T-helper 1 cell treated with Interleukin-12 subunit alpha and Interleukin-12 subunit beta and Interleukin-4 antibody, amounts not matched to agents 30 ng/mL and 1 ng/mL, for 36 hours (primary cell): ENCODE measurements around the gene COL4A4. TPM values are rescaled to one million over a fixed set of nuclear protein-coding genes. Genes with fewer than 3 reads are reported as not detected.
"Not testable (repeated sequence)": the region's sequence is repeated elsewhere in the genome, so short reads cannot be mapped to it uniquely, and the experiment has no call there.

Source experiments
- intact Hi-C: fragments of 100-400 bp; cut with micrococcal nuclease; formaldehyde crosslinking; loops from one replicate; pipeline ENCODE4 v1.15.1; 2024
- total RNA-seq: library from RNA; stranded (reverse); gene quantifications from 2 replicates; pipeline ENCODE4 v1.2.3, GENCODE V29; 2022

COL4A4 gene
- total RNA-seq, 1 donor from 2014 or later: not detected

- intact Hi-C loops: no loop called here
Measured at GRCh38 chr2:227115761-227116160, 48.2 kb downstream of the COL4A4 start.

GRCh38 chr2:227106845-227107759, 56.9 kb downstream of the COL4A4 start:
- intact Hi-C loops: loop anchor here (1.0 to 5.0 kb wide), 6 partner anchors 135 to 1824 kb away; no protein-coding TSS in a partner anchor

- intact Hi-C loops: no loop called here
Measured at GRCh38 chr2:227103583-227103982, 60.4 kb downstream of the COL4A4 start.

GRCh38 chr2:227099340-227099739, 64.7 kb downstream of the COL4A4 start:
- intact Hi-C loops: no loop called here

- intact Hi-C loops: no loop called here
Measured at GRCh38 chr2:227098162-227098515, 65.9 kb downstream of the COL4A4 start.

- intact Hi-C loops: no loop called here
Measured at GRCh38 chr2:227097495-227098161, 66.4 kb downstream of the COL4A4 start.

GRCh38 chr2:227095346-227095745, 68.7 kb downstream of the COL4A4 start:
- intact Hi-C loops: no loop called here

- intact Hi-C loops: no loop called here
Measured at GRCh38 chr2:227082286-227082685, 81.7 kb downstream of the COL4A4 start.

GRCh38 chr2:227079726-227080125, 84.3 kb downstream of the COL4A4 start:
- intact Hi-C loops: no loop called here

GRCh38 chr2:227065065-227065464, 98.9 kb downstream of the COL4A4 start:
- intact Hi-C loops: not testable (repeated sequence)

- intact Hi-C loops: no loop called here
Measured at GRCh38 chr2:227058888-227059399, 105.1 kb downstream of the COL4A4 start.

GRCh38 chr2:227057743-227058447, 106.1 kb downstream of the COL4A4 start:
- intact Hi-C loops: no loop called here

- intact Hi-C loops: no loop called here
Measured at GRCh38 chr2:227057060-227057459, 106.9 kb downstream of the COL4A4 start.

GRCh38 chr2:227054006-227054405, 110.0 kb downstream of the COL4A4 start:
- intact Hi-C loops: no loop called here

GRCh38 chr2:227052879-227053278, 111.1 kb downstream of the COL4A4 start:
- intact Hi-C loops: no loop called here

- intact Hi-C loops: no loop called here
Measured at GRCh38 chr2:227043981-227044380, 120.0 kb downstream of the COL4A4 start.

GRCh38 chr2:227038550-227039189, 125.3 kb downstream of the COL4A4 start:
- intact Hi-C loops: no loop called here

- intact Hi-C loops: no loop called here
Measured at GRCh38 chr2:227036527-227036926, 127.5 kb downstream of the COL4A4 start.

- intact Hi-C loops: no loop called here
Measured at GRCh38 chr2:227035711-227036367, 128.2 kb downstream of the COL4A4 start.

- intact Hi-C loops: no loop called here
Measured at GRCh38 chr2:227033471-227034148, 130.4 kb downstream of the COL4A4 start.
